B cell (primary cell): ENCODE results near the gene SPRR2E.

Source experiments
- EZH2 ChIP-seq: IDR thresholded peaks from 2 replicates; pipeline ENCODE4 v1.6.1; 2012; ENCODE audit warnings: borderline replicate concordance, low read depth, mild to moderate bottlenecking, moderate library complexity, low read length; ENCODE audit not compliant: insufficient read depth, poor library complexity, severe bottlenecking
- TF ChIP-seq, protein P1 (sequence below): fragments of 200-600 bp; IDR thresholded peaks from one replicate; pipeline ENCODE4 v1.8.0; 2022; ENCODE audit warnings: antibody characterized with exemption, mild to moderate bottlenecking

DNA sequence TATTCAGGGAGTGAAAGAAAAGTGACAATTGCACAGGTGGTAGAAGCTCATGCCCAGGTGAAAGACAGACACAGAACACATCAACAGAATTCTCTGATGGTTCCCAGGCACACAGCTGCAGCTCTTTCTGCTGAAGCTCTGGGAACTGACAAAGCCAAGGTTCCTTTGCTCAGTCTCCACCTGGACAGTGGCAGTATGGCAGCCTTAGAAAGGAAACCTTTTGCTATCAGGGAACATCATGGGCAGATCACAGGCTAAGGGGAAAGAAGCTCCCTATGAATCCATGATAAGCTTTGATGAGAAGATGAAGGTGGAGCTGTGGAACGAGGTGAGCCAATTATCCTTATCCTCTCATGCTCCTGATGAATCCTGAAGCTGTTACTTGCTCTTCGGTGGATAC lies 24.1 kb downstream of the SPRR2E start:
- TF ChIP-seq, protein P1, sequence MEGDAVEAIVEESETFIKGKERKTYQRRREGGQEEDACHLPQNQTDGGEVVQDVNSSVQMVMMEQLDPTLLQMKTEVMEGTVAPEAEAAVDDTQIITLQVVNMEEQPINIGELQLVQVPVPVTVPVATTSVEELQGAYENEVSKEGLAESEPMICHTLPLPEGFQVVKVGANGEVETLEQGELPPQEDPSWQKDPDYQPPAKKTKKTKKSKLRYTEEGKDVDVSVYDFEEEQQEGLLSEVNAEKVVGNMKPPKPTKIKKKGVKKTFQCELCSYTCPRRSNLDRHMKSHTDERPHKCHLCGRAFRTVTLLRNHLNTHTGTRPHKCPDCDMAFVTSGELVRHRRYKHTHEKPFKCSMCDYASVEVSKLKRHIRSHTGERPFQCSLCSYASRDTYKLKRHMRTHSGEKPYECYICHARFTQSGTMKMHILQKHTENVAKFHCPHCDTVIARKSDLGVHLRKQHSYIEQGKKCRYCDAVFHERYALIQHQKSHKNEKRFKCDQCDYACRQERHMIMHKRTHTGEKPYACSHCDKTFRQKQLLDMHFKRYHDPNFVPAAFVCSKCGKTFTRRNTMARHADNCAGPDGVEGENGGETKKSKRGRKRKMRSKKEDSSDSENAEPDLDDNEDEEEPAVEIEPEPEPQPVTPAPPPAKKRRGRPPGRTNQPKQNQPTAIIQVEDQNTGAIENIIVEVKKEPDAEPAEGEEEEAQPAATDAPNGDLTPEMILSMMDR: no peak
- TF ChIP-seq EZH2: no peak
